Measurements from ENCODE around the gene RAI1. TPM values are rescaled to one million over a fixed set of nuclear protein-coding genes. Genes with fewer than 3 reads are reported as not detected.

Gene RAI1
- total and polyA plus RNA-seq, 2 donors, result 17.5 to 20.2 TPM

GRCh38 chr17:17763734-17764133 lies 82.5 kb downstream of the RAI1 start:
- Histone ChIP-seq H3K4me3 (ENCODE audit: low read depth, low read length) (no peak overlapping the region), H3K36me3 (ENCODE audit: insufficient read depth) (no peaks in the 10 kb centered on the region), H3K4me1 (ENCODE audit: insufficient read depth) (no peaks in the 10 kb centered on the region), H3K27ac (ENCODE audit: low read depth) (no peak overlapping the region)
- WGBS, result 89% methylated on average over 5 of the region's 5 CpGs
- no peak for DNase-seq (ENCODE audit: extremely low spot score)

- Histone ChIP-seq H3K27ac (ENCODE audit: low read depth) (no peak overlapping the region), H3K4me1 (ENCODE audit: insufficient read depth) (no peaks in the 10 kb centered on the region), H3K36me3 (ENCODE audit: insufficient read depth) (no peaks in the 10 kb centered on the region), H3K4me3 (ENCODE audit: low read depth, low read length) (no peak overlapping the region)
- 65% methylated on average over 14 of the region's 14 CpGs for WGBS
- no peak for DNase-seq (ENCODE audit: extremely low spot score)
These were observed 84.3 kb downstream of the RAI1 start for GRCh38 chr17:17765359-17766076.

GRCh38 chr17:17766077-17766743 lies 85.0 kb downstream of the RAI1 start:
- Histone ChIP-seq H3K36me3 (ENCODE audit: insufficient read depth) (no peaks in the 10 kb centered on the region), H3K4me1 (ENCODE audit: insufficient read depth) (no peaks in the 10 kb centered on the region), H3K4me3 (ENCODE audit: low read depth, low read length) (no peak overlapping the region), H3K27ac (ENCODE audit: low read depth) (peak overlapping the region; percentile 27)
- DNase-seq (ENCODE audit: extremely low spot score), result no peak
- 57% methylated on average over 20 of the region's 20 CpGs for WGBS

DNA sequence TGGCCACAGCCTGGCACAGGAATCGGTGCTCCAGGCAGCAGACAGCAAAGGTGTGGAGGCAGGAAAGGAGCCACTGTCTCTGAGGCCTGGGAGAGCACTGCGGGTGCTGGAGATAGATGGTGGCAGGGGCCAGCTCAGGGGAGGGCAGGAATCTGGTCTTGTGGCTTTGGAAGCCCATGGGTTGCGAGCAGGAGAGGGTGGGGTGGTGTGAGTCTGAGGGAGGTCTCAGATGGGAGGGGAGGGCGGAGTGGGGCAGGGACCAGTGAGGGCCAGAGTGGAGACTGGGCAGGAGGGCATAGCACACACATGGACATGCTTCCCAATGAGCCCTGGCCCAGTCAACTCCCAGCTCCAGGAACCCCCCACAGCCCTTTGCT lies 85.5 kb downstream of the RAI1 start:
- H3K4me3 ChIP-seq (ENCODE audit: low read depth, low read length), result no peak overlapping the region
- DNase-seq (ENCODE audit: extremely low spot score), result no peak
- no peaks in the 10 kb centered on the region for H3K36me3 ChIP-seq (ENCODE audit: insufficient read depth)
- H3K4me1 ChIP-seq (ENCODE audit: insufficient read depth), result no peaks in the 10 kb centered on the region
- peak overlapping the region; percentile 27 for H3K27ac ChIP-seq (ENCODE audit: low read depth)
- 74% methylated on average over 4 of the region's 4 CpGs for WGBS

GRCh38 chr17:17767154-17767869 lies 86.1 kb downstream of the RAI1 start:
- WGBS, result 69% methylated on average over 7 of the region's 7 CpGs
- H3K4me3 ChIP-seq (ENCODE audit: low read depth, low read length), result no peak overlapping the region
- no peak overlapping the region for H3K27ac ChIP-seq (ENCODE audit: low read depth)
- no peaks in the 10 kb centered on the region for H3K36me3 ChIP-seq (ENCODE audit: insufficient read depth)
- H3K4me1 ChIP-seq (ENCODE audit: insufficient read depth), result no peaks in the 10 kb centered on the region
- DNase-seq (ENCODE audit: extremely low spot score), result no peak

- no peaks in the 10 kb centered on the region for H3K4me1 ChIP-seq (ENCODE audit: insufficient read depth)
- no peak for DNase-seq (ENCODE audit: extremely low spot score)
- 82% methylated on average over 6 of the region's 6 CpGs for WGBS
- no peak overlapping the region for H3K4me3 ChIP-seq (ENCODE audit: low read depth, low read length)
- no peak overlapping the region for H3K27ac ChIP-seq (ENCODE audit: low read depth)
- H3K36me3 ChIP-seq (ENCODE audit: insufficient read depth), result no peaks in the 10 kb centered on the region
These were observed 86.7 kb downstream of the RAI1 start for GRCh38 chr17:17767887-17768418.

DNA sequence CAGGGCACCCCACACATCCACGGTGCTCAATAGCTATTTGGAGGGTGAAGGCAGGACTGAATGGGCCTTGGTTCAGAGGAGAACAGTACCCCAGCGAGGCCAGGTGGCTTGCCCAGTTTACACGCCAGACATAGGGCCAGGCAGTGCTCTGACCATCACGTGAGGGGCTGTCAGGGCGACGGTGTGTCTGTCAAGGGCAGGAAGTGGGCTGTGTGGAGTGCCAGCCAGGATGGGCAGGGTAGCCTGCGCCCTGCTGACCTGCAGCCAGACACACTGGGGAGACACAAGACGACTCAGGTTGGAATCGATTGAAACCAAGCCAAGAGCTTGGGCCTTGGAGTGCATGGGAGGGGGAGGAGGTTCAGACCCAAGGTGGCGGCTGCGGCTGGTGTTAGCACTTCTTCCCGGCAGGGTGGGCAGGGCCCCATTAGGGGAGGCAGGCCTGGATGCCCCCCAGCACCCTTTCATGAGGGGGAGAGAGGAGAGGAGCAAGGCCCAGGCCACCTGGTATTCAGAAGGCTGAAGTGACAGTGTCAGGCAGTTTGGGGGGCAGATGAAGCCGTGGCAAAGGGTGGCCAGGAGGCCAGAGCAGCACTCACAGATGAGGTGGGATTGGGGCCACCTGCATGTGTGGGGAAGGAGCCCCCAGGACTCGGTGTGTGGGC lies 87.3 kb downstream of the RAI1 start:
- Histone ChIP-seq H3K4me3 (ENCODE audit: low read depth, low read length) (no peak overlapping the region), H3K36me3 (ENCODE audit: insufficient read depth) (no peaks in the 10 kb centered on the region), H3K27ac (ENCODE audit: low read depth) (no peak overlapping the region), H3K4me1 (ENCODE audit: insufficient read depth) (no peaks in the 10 kb centered on the region)
- DNase-seq (ENCODE audit: extremely low spot score), result no peak
- 49% methylated on average over 14 of the region's 14 CpGs for WGBS

DNA sequence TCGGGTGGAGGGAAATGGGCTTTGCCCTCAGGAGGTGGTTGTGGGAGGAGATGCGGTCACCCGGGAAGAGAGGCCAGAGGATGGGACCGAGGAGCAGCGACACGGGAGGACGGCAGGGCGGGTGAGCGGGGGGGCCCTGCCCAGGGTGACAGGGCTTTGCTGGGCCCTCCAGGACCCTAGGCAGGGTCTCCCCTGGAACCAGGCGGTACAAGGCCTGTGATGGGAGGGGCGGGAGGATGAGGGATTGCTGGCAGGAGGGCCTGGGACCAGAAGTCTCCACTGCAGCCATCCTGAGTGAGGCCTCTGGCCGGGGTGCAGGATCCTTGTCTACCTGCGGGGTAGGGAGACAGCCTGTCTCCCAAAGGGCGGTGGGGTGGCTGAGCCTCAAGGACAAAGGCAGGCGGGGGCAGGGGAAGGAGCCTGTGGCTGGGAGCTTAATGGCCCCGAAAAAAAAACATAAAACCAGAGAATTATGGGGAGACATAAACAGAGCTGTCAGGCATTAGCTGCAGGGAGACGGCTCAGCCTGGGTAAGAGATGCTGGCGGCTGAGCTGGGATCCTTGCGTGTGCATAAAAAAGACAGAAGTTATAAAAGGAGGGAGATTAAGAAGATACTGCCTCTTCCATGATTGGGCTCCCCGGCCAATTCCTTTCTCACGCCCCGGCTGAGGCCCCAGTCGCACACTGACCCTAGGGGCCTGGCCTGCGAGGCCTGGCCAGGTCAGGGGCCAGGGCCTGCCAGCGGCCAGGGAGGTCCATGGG lies 88.8 kb downstream of the RAI1 start:
- Histone ChIP-seq H3K36me3 (ENCODE audit: insufficient read depth) (no peaks in the 10 kb centered on the region), H3K4me1 (ENCODE audit: insufficient read depth) (no peaks in the 10 kb centered on the region), H3K4me3 (ENCODE audit: low read depth, low read length) (no peak overlapping the region), H3K27ac (ENCODE audit: low read depth) (no peak overlapping the region)
- DNase-seq (ENCODE audit: extremely low spot score), result no peak
- WGBS, result 42% methylated on average over 25 of the region's 25 CpGs

GRCh38 chr17:17770632-17771044 lies 89.4 kb downstream of the RAI1 start:
- Histone ChIP-seq H3K27ac (ENCODE audit: low read depth) (peak overlapping the region; percentile 26), H3K4me3 (ENCODE audit: low read depth, low read length) (no peak overlapping the region), H3K36me3 (ENCODE audit: insufficient read depth) (no peaks in the 10 kb centered on the region), H3K4me1 (ENCODE audit: insufficient read depth) (no peaks in the 10 kb centered on the region)
- DNase-seq (ENCODE audit: extremely low spot score), result no peak
- WGBS, result 37% methylated on average over 13 of the region's 13 CpGs

GRCh38 chr17:17771498-17772201 lies 90.4 kb downstream of the RAI1 start:
- Histone ChIP-seq H3K4me1 (ENCODE audit: insufficient read depth) (no peaks in the 10 kb centered on the region), H3K4me3 (ENCODE audit: low read depth, low read length) (no peak overlapping the region), H3K36me3 (ENCODE audit: insufficient read depth) (no peaks in the 10 kb centered on the region), H3K27ac (ENCODE audit: low read depth) (no peak overlapping the region)
- 86% methylated on average over 10 of the region's 10 CpGs for WGBS
- DNase-seq (ENCODE audit: extremely low spot score), result no peak

DNA sequence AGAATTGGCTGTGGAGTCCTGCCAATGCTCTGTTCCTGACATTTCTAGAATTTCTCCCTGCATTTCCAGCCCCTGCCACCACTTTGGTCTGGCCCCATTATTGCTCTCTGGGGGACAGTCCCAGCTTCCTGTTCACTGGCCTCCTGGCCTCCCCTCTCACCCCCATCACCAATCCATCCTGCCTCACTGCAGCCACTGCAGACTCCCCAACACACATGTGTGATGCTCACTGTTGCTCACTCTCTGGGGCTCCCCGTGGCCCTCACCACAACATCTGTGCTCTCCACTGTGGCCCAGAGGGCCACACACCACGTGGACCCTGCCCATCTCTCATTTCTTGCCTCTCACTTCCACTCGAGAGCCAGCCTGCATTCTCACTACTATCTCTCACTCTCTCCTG lies 91.0 kb downstream of the RAI1 start:
- WGBS, result 70% methylated on average over 3 of the region's 3 CpGs
- Histone ChIP-seq H3K4me3 (ENCODE audit: low read depth, low read length) (no peak overlapping the region), H3K27ac (ENCODE audit: low read depth) (no peak overlapping the region), H3K4me1 (ENCODE audit: insufficient read depth) (no peaks in the 10 kb centered on the region), H3K36me3 (ENCODE audit: insufficient read depth) (no peaks in the 10 kb centered on the region)
- DNase-seq (ENCODE audit: extremely low spot score), result no peak

DNA sequence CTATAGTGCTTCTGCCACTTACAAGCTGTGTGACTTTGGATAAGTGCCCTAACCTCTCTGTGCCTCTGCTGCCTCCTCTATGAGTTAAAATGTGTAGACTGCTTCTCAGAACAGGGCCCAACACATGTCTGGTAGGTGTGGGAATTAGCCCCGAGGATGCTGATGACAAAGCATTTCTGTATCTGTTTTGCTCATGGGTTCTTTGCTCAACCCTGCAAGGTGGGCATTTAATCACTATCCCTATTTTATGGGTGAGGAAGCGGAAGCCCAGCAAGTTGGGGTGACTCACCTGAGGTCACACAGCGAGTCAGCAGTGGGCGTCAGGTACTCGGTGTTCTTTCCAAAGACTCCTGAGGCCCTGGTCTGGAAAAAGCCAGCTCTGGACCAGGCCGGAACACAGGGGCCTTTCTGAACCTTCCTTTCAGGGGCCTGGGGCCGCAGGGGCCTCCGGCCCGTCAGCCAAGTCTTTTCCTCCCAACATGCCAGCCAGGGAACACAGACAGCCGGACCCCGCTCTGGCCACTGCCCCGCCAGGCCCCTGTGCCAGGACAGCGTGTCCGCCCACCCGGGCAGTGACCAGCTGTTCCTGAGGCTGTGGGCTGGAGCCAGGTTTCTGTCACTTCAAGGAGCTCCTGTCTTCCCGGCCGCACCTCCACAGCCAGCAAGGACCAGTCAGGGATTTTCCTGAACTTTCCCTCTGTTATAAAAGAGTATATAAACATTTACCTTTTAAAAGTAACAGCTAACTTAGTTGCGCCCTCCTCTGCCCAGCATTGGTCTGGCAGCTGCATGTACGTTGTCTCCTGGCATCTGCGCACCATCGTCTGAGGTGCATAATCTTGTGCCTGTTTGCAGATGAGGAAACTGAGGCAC lies 93.0 kb downstream of the RAI1 start:
- Histone ChIP-seq H3K4me3 (ENCODE audit: low read depth, low read length) (no peak overlapping the region), H3K36me3 (ENCODE audit: insufficient read depth) (no peaks in the 10 kb centered on the region), H3K4me1 (ENCODE audit: insufficient read depth) (no peaks in the 10 kb centered on the region), H3K27ac (ENCODE audit: low read depth) (peak overlapping the region; percentile 54)
- 47% methylated on average over 21 of the region's 21 CpGs for WGBS
- no peak for DNase-seq (ENCODE audit: extremely low spot score)
